H1 (cell line): Measurements from ENCODE around the gene SEPTIN5. TPM values are rescaled to one million over a fixed set of nuclear protein-coding genes. Genes with fewer than 3 reads are reported as not detected.

Source experiments
- CTCF ChIA-PET: fragments of 300-600 bp; sonication (Branson Sonifier 250); formaldehyde crosslinking; loops from one replicate; lab custom pipeline; 2021; ENCODE audit not compliant: partially characterized antibody; lab: Charles Lee
- POLR2A ChIA-PET: fragments of 300-600 bp; sonication (Branson Sonifier 250); formaldehyde crosslinking; loops from one replicate; lab custom pipeline; 2021; ENCODE audit warnings: inconsistent platforms; ENCODE audit not compliant: partially characterized antibody; lab: Charles Lee
- DNase-seq, 2 experiments: peaks; one replicate each; pipeline versions ENCODE4 v3.0.0 to v3.0.0-alpha.2; 2010 to 2022; ENCODE audit warnings: low spot score in 2 of 2, low read depth in 1 of 2, mixed read lengths in 1 of 2
- FAIRE-seq: peaks from 2 replicates; lab custom pipeline; 2011; peaks lifted over from hg19 to GRCh38; lab: Jason Lieb, UNC
- H2AFZ ChIP-seq: 2 replicates; pipeline ENCODE4 v1.8.1; 2012; ENCODE audit warnings: low read length, inconsistent platforms
- H2AK5ac ChIP-seq: 2 replicates; pipeline ENCODE4 v1.6.1; 2013; ENCODE audit warnings: low read depth, low read length
- H2BK120ac ChIP-seq: replicated peaks from 2 replicates; pipeline ENCODE3; 2013; ENCODE audit warnings: low read depth, low read length, inconsistent platforms
- H2BK12ac ChIP-seq: 2 replicates; pipeline ENCODE4 v1.6.1; 2013; ENCODE audit warnings: low read depth, low read length
- H2BK15ac ChIP-seq: 2 replicates; pipeline ENCODE4 v1.6.1; 2013; ENCODE audit warnings: low read length
- H2BK20ac ChIP-seq: 2 replicates; pipeline ENCODE4 v1.6.1; 2013; ENCODE audit warnings: low read length
- H2BK5ac ChIP-seq: 2 replicates; pipeline ENCODE4 v1.6.1; 2013; ENCODE audit warnings: low read depth, low read length
- H3K14ac ChIP-seq: 2 replicates; pipeline ENCODE4 v1.6.1; 2013; ENCODE audit warnings: inconsistent platforms; ENCODE audit not compliant: insufficient read length
- H3K18ac ChIP-seq: 2 replicates; pipeline ENCODE4 v1.6.1; 2013; ENCODE audit warnings: low read length; ENCODE audit errors: extremely low read depth
- H3K23ac ChIP-seq: 2 replicates; pipeline ENCODE4 v1.6.1; 2013; ENCODE audit warnings: inconsistent platforms; ENCODE audit not compliant: insufficient read length
- H3K23me2 ChIP-seq: 2 replicates; pipeline ENCODE4 v1.6.1; 2013; ENCODE audit warnings: low read depth, low read length
- H3K27ac ChIP-seq: 2 replicates; pipeline ENCODE4 v1.6.1; 2011; ENCODE audit warnings: low read depth, low read length, inconsistent platforms
- H3K27me3 ChIP-seq, 4 experiments: replicated peaks in 1 of 4; 1 replicate in 1 of 4; 2 replicates in 3 of 4; pipeline versions ENCODE4 v1.6.1 to v1.8.1; 2011 to 2013; ENCODE audit warnings: low read length in 3 of 4, mild to moderate bottlenecking in 3 of 4, inconsistent platforms in 2 of 4, mixed read lengths in 2 of 4, moderate library complexity in 1 of 4; ENCODE audit not compliant: control insufficient read depth in 3 of 4, insufficient read depth in 3 of 4; ENCODE audit errors: extremely low read depth in 1 of 4
- H3K36me3 ChIP-seq, 4 experiments: 2 replicates each; pipeline versions ENCODE4 v1.6.1 to v1.8.1; 2011 to 2013; ENCODE audit warnings: mild to moderate bottlenecking in 4 of 4, low read length in 3 of 4, moderate library complexity in 2 of 4, control low read depth in 1 of 4, inconsistent platforms in 1 of 4; ENCODE audit not compliant: insufficient read depth in 4 of 4, control insufficient read depth in 2 of 4
- H3K4ac ChIP-seq: replicated peaks from 2 replicates; pipeline ENCODE3; 2013; ENCODE audit warnings: low read length, low read depth, mixed read lengths, inconsistent platforms; ENCODE audit not compliant: insufficient read length
- H3K4me1 ChIP-seq, 4 experiments: replicated peaks in 1 of 4; 1 replicate in 1 of 4; 2 replicates in 3 of 4; pipeline versions ENCODE4 v1.6.1 to v1.8.1; 2011 to 2013; ENCODE audit warnings: low read length in 3 of 4, inconsistent platforms in 2 of 4, mixed read lengths in 1 of 4; ENCODE audit not compliant: insufficient read depth in 4 of 4, control insufficient read depth in 3 of 4
- H3K4me2 ChIP-seq, 2 experiments: 2 replicates each; pipeline versions ENCODE4 v1.6.1 to v1.8.1; 2011 to 2013; ENCODE audit warnings: low read depth in 2 of 2, low read length in 2 of 2, control low read depth in 1 of 2, inconsistent platforms in 1 of 2, mild to moderate bottlenecking in 1 of 2; ENCODE audit not compliant: insufficient read depth in 1 of 2
- H3K4me3 ChIP-seq, 4 experiments: fragments of 200-600, 300-600 bp in 1 of 4; sonication (generic), shearing (Covaris generic), sonication (Bioruptor Twin) in 1 of 4; 2 replicates each; pipeline versions ENCODE4 v1.5.1 to v1.8.1; 2011 to 2016; ENCODE audit warnings: low read length in 4 of 4, low read depth in 3 of 4, control low read depth in 2 of 4, inconsistent platforms in 2 of 4, mild to moderate bottlenecking in 2 of 4, mixed read lengths in 1 of 4, moderate library complexity in 1 of 4; ENCODE audit not compliant: insufficient read depth in 2 of 4; ENCODE audit errors: extremely low read depth in 1 of 4
- H3K56ac ChIP-seq: replicated peaks from 2 replicates; pipeline ENCODE3; 2013; ENCODE audit warnings: low read depth, mild to moderate bottlenecking, mixed read lengths, low read length, inconsistent platforms; ENCODE audit not compliant: insufficient read length
- H3K79me1 ChIP-seq: 2 replicates; pipeline ENCODE4 v1.6.1; 2013; ENCODE audit warnings: low read depth, low read length, control low read depth
- H3K79me2 ChIP-seq, 2 experiments: 2 replicates each; pipeline versions ENCODE4 v1.6.1 to v1.8.1; 2012 to 2013; ENCODE audit warnings: low read length in 2 of 2, mild to moderate bottlenecking in 2 of 2, inconsistent platforms in 1 of 2; ENCODE audit not compliant: insufficient read depth in 2 of 2, control insufficient read depth in 1 of 2
- H3K9ac ChIP-seq, 4 experiments: replicated peaks in 1 of 4; 1 replicate in 1 of 4; 2 replicates in 3 of 4; pipeline versions ENCODE4 v1.6.1 to v1.8.1; 2011 to 2013; ENCODE audit warnings: low read depth in 3 of 4, low read length in 3 of 4, control low read depth in 2 of 4, mild to moderate bottlenecking in 2 of 4, moderate library complexity in 2 of 4, inconsistent platforms in 1 of 4; ENCODE audit errors: extremely low read depth in 1 of 4
- H3K9me3 ChIP-seq, 2 experiments: 2 replicates each; pipeline versions ENCODE4 v1.6.1 to v1.8.1; 2012 to 2013; ENCODE audit warnings: mild to moderate bottlenecking in 2 of 2, moderate library complexity in 2 of 2, control low read depth in 1 of 2, inconsistent platforms in 1 of 2, low read depth in 1 of 2, low read length in 1 of 2, mixed read lengths in 1 of 2; ENCODE audit not compliant: insufficient read depth in 2 of 2
- H4K20me1 ChIP-seq, 2 experiments: replicated peaks in 1 of 2; 2 replicates each; pipeline versions ENCODE3 to v1.8.1; 2011 to 2013; ENCODE audit warnings: inconsistent platforms in 2 of 2, low read length in 2 of 2, mild to moderate bottlenecking in 1 of 2; ENCODE audit not compliant: insufficient read depth in 2 of 2, control insufficient read depth in 1 of 2
- H4K5ac ChIP-seq: 2 replicates; pipeline ENCODE4 v1.6.1; 2013; ENCODE audit warnings: low read length, low read depth, mixed read lengths, inconsistent platforms; ENCODE audit not compliant: insufficient read length
- H4K8ac ChIP-seq: 2 replicates; pipeline ENCODE4 v1.8.0; 2013; ENCODE audit warnings: mild to moderate bottlenecking, moderate library complexity, low read length, inconsistent platforms; ENCODE audit not compliant: insufficient read depth; ENCODE audit errors: extremely low read depth
- H4K91ac ChIP-seq: replicated peaks from 2 replicates; pipeline ENCODE3; 2013; ENCODE audit warnings: low read length, mixed read lengths, inconsistent platforms; ENCODE audit not compliant: insufficient read length
- BCL11A ChIP-seq, 2 experiments: IDR thresholded peaks; one replicate each; pipeline ENCODE4 v1.6.1; 2011; ENCODE audit warnings: low read depth in 2 of 2, low read length in 2 of 2, mild to moderate bottlenecking in 2 of 2
- E2F6 ChIP-seq: IDR thresholded peaks from 2 replicates; pipeline ENCODE4 v1.6.1; 2012; ENCODE audit warnings: inconsistent platforms
- EP300 ChIP-seq, 2 experiments: IDR thresholded peaks; 1 replicate in 1 of 2; 2 replicates in 1 of 2; pipeline ENCODE4 v1.6.1; 2011 to 2012; ENCODE audit warnings: low read depth in 2 of 2, low read length in 2 of 2, mild to moderate bottlenecking in 2 of 2, borderline replicate concordance in 1 of 2, inconsistent platforms in 1 of 2, moderate library complexity in 1 of 2
- GTF2F1 ChIP-seq: IDR thresholded peaks from 2 replicates; pipeline ENCODE4 v1.6.1; 2012; ENCODE audit warnings: low read depth, low read length, improper control_type of control experiment, borderline replicate concordance
- JUN ChIP-seq: IDR thresholded peaks from 2 replicates; pipeline ENCODE4 v1.6.1; 2011; ENCODE audit warnings: low read depth, mild to moderate bottlenecking, improper control_type of control experiment, low read length
- KDM5A ChIP-seq: fragments of 200-600 bp; IDR thresholded peaks from 2 replicates; pipeline ENCODE4 v1.7.1; 2012; ENCODE audit warnings: mild to moderate bottlenecking, low read length, inconsistent platforms, mixed read lengths
- MAX ChIP-seq: IDR thresholded peaks from 2 replicates; pipeline ENCODE4 v1.6.1; 2012; ENCODE audit warnings: inconsistent platforms
- SRF ChIP-seq: IDR thresholded peaks from 2 replicates; pipeline ENCODE4 v1.6.1; 2011; ENCODE audit warnings: mild to moderate bottlenecking, low read depth, low read length, moderate library complexity
- SUZ12 ChIP-seq: fragments of 200-600 bp; sonication (generic); IDR thresholded peaks from 2 replicates; pipeline ENCODE4 v1.6.1; 2012; ENCODE audit warnings: mild to moderate bottlenecking, inconsistent platforms, low read length, moderate library complexity, mixed read lengths
- TAF7 ChIP-seq: optimal IDR thresholded peaks from 2 replicates; pipeline ENCODE3; 2011; ENCODE audit warnings: low read depth, mild to moderate bottlenecking, inconsistent platforms, low read length, moderate library complexity, borderline replicate concordance
- TEAD4 ChIP-seq: IDR thresholded peaks from 2 replicates; pipeline ENCODE4 v1.6.1; 2012; ENCODE audit warnings: low read depth, low read length, inconsistent platforms, mixed read lengths
- WGBS, 2 experiments: shearing (Covaris generic) in 1 of 2; methylation state at CpG; one replicate each; pipeline versions ENCODE4 v1.1.6 to v1.1.7; 2013 to 2015; ENCODE audit warnings: low lambda C conversion rate in 2 of 2, mixed read lengths in 2 of 2, inconsistent platforms in 1 of 2, low coverage in 1 of 2, missing lambda C conversion rate in 1 of 2; ENCODE audit not compliant: insufficient replicate concordance in 2 of 2, insufficient coverage in 1 of 2, insufficient read length in 1 of 2; ENCODE audit errors: extremely low coverage in 1 of 2, missing lambda C conversion rate in 1 of 2; 5-methylcytosine and 5-hydroxymethylcytosine counted together
- polyA plus RNA-seq, 7 experiments: library from polyadenylated mRNA; depleted of rRNA in 3 of 7; stranded (reverse) in 5 of 7; unstranded in 2 of 7; fragments of >200 nt in 5 of 7; fragments of 200-250 nt in 2 of 7; gene quantifications; 1 replicate in 5 of 7; 2 replicates in 1 of 7; 4 replicates in 1 of 7; pipeline versions ENCODE4 v1.2.1 to v1.2.3, GENCODE V29; 2011 to 2013; ENCODE audit warnings: missing spikeins in 2 of 7, mixed read lengths in 2 of 7
- total RNA-seq: library from RNA; stranded (reverse); fragmentation: NEBNext Ultra II Directional; extraction: Animal tissue kit (Norgen Biotek cat#: 25700); gene quantifications from 2 replicates; pipeline ENCODE4 v1.2.1, GENCODE V29; 2021

The SEPTIN5 gene
- total and polyA plus RNA-seq, 2 of the 8 experiments (the other 6 are each of a cell fraction or from before 2014, with no cell fraction given): 6.0 to 8.6 TPM

GRCh38 chr22:19722982-19723231 lies 8.6 kb downstream of the SEPTIN5 start:
- H3K23ac ChIP-seq: no peak overlapping the region
- H3K23me2 ChIP-seq: peaks cover 24% of the 10 kb centered on the region; the same call in 1 of the 2 replicates
- H2BK120ac ChIP-seq: no peak overlapping the region
- H4K5ac ChIP-seq: no peak overlapping the region
- no peak overlapping the region for H4K91ac ChIP-seq
- no peak overlapping the region for H2BK20ac ChIP-seq
- peak overlapping the region; percentile 48; the same call in 1 of the 2 replicates for H3K18ac ChIP-seq
- H3K27ac ChIP-seq: no peak overlapping the region
- no peak overlapping the region for H3K56ac ChIP-seq
- no peak overlapping the region for H2BK5ac ChIP-seq
- H2AFZ ChIP-seq: no peak overlapping the region
- CTCF ChIA-PET: interaction anchor here (0.9 to 3.9 kb wide), 14 partner anchors 8 to 230 kb away, joined by 3 to 17 read pairs (median 6); no protein-coding TSS in a partner anchor
- H3K36me3 ChIP-seq: peaks cover 0 to 5% (median 0%) of the 10 kb centered on the region in 4 experiments; a peak in 1 of 8 replicates
- DNase-seq (no peak), FAIRE-seq (no peak)
- no peak overlapping the region for H3K14ac ChIP-seq
- H3K4me3 ChIP-seq: peak overlapping the region in 3 of 4 experiments; percentile 38 to 55 (median 39); a peak in 6 of 8 replicates
- H4K20me1 ChIP-seq: peaks cover 15 to 31% of the 10 kb centered on the region in 2 experiments
- H3K79me1 ChIP-seq: no peaks in the 10 kb centered on the region
- POLR2A ChIA-PET: interaction anchor here (0.7 to 1.2 kb wide), 2 partner anchors 40 to 46 kb away, joined by 3 to 7 read pairs; no protein-coding TSS in a partner anchor
- H4K8ac ChIP-seq: peak overlapping the region; percentile 79; the same call in 1 of the 2 replicates
- no peaks in the 10 kb centered on the region; a peak in 1 of 4 replicates for H3K9me3 ChIP-seq
- H3K4ac ChIP-seq: no peak overlapping the region
- no peak overlapping the region for H2BK12ac ChIP-seq
- peaks cover 88 to 100% (median 95%) of the 10 kb centered on the region in 4 experiments for H3K27me3 ChIP-seq
- peak overlapping the region; percentile 74 to 87 for H3K4me2 ChIP-seq
- no peaks in the 10 kb centered on the region for H3K79me2 ChIP-seq
- no peak overlapping the region for H2AK5ac ChIP-seq
- H3K4me1 ChIP-seq: peaks cover 0 to 39% (median 21%) of the 10 kb centered on the region in 4 experiments; a peak in 6 of 7 replicates
- H3K9ac ChIP-seq: no peak overlapping the region; a peak in 1 of 7 replicates
- 10% methylated on average over 11 of the region's 15 CpGs; no CpG with 5 or more reads in 1 of the 2 experiments for whole genome bisulfite sequencing, 2 experiments
- no peak overlapping the region; the same call in 1 of the 2 replicates for H2BK15ac ChIP-seq
- TF ChIP-seq EP300 (IDR thresholded peaks at IDR 0.05; ENCODE audit: borderline replicate concordance in 1 of 2, low read depth in 2 of 2, low read length in 2 of 2) (no peak), E2F6 (peak; percentile 22; the same call in 1 of the 2 replicates), TEAD4 (no peak), BCL11A (IDR thresholded peaks at IDR 0.05; ENCODE audit: low read depth in 2 of 2, low read length in 2 of 2) (no peak), SRF (no peak), SUZ12 (no peak), JUN (no peak), GTF2F1 (no peak), MAX (0 out of 2 replicates have a peak, but pooled peaks have one; percentile 38), TAF7 (no peak), KDM5A (no peak)
